ENCODE data around the gene RNF223.
A peak's percentile ranks its signal among the peaks of the same experiment; 100 is the strongest.
"Not testable (repeated sequence)": the region's sequence is repeated elsewhere in the genome, so short reads cannot be mapped to it uniquely, and the experiment has no call there.

Gene RNF223

GRCh38 chr1:1115786-1116700, 41.9 kb upstream of the RNF223 start, which contains the start of gene C1orf159:
C1orf159 (minus strand) TSS chr1:1116089; CDS start chr1:1091543, 24,546 bp downstream.
- Mint-ChIP-seq H3K27ac (peak within 1 kb of the TSS; percentile 74), H3K9me3 (peaks cover 20% of the 10 kb centered on the region), H3K4me1 (ENCODE audit: low read depth) (peaks cover 18% of the 10 kb centered on the region), H3K27me3 (peaks cover 46% of the 10 kb centered on the region), H3K4me3 (peak within 1 kb of the TSS; percentile 80), H3K36me3 (ENCODE audit: low read depth) (peaks cover 26% of the 10 kb centered on the region)
- intact Hi-C loops (cut with micrococcal nuclease) = loop anchor here (2.0 kb wide), 1 partner anchor 115 kb away; no protein-coding TSS in a partner anchor

DNA sequence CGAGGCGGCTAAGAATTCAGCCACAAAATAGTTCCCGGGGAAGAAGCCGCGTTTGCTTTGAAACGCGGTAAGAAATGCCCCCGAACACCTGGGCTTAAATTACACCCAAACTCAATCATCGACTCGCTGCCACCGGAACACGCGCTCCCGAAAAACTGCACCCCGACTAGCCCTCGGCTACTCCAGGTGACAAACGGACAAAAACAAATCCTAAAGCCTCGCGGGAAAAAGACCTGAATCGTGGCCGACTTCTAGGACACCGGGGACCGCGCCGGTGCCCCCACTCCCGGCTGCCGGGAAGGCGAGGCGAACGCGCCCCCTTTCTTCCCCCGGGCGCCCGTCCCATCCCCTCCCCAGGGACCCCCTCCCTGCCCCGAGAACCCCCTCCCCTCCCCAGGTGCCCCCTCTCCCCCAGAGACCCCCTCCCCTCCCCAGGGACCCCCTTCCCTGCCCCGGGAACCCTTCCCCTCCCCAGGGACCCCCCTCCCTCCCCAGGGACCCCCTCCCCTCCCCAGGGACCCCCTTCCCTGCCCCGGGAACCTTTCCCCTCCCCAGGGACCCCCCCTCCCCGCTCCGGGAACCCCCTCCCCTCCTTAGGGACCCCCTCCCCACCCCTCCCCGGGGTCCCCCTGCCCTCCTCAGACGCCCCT, 41.2 kb upstream of the RNF223 start:
- intact Hi-C loops (cut with micrococcal nuclease) = no loop called here
- Mint-ChIP-seq H3K4me1 (ENCODE audit: low read depth) (peaks cover 18% of the 10 kb centered on the region), H3K4me3 (peak overlapping the region; percentile 80), H3K9me3 (peaks cover 20% of the 10 kb centered on the region), H3K27ac (peak overlapping the region; percentile 74), H3K36me3 (ENCODE audit: low read depth) (peaks cover 26% of the 10 kb centered on the region), H3K27me3 (peaks cover 38% of the 10 kb centered on the region)

GRCh38 chr1:1114431-1114830, 40.3 kb upstream of the RNF223 start:
- Mint-ChIP-seq H3K9me3 (peaks cover 20% of the 10 kb centered on the region), H3K27me3 (peaks cover 30% of the 10 kb centered on the region)
- intact Hi-C loops (cut with micrococcal nuclease) = no loop called here

GRCh38 chr1:1112237-1112985, 38.3 kb upstream of the RNF223 start:
- Mint-ChIP-seq H3K9me3 (peaks cover 20% of the 10 kb centered on the region), H3K4me3 (no peak overlapping the region), H3K27ac (no peak overlapping the region), H3K4me1 (ENCODE audit: low read depth) (peaks cover 13% of the 10 kb centered on the region), H3K27me3 (peaks cover 10% of the 10 kb centered on the region), H3K36me3 (ENCODE audit: low read depth) (peaks cover 26% of the 10 kb centered on the region)
- intact Hi-C loops (cut with micrococcal nuclease) = no loop called here

More at GRCh38 chr1:1114431-1114830, 40.3 kb upstream of the RNF223 start:
- Mint-ChIP-seq H3K4me1 (ENCODE audit: low read depth) (peaks cover 18% of the 10 kb centered on the region), H3K36me3 (ENCODE audit: low read depth) (peaks cover 26% of the 10 kb centered on the region), H3K27ac (no peak overlapping the region), H3K4me3 (peak overlapping the region; percentile 71)

GRCh38 chr1:1111516-1112236, 37.6 kb upstream of the RNF223 start:
- intact Hi-C loops (cut with micrococcal nuclease) = no loop called here
- Mint-ChIP-seq H3K27me3 (peaks cover 3% of the 10 kb centered on the region), H3K36me3 (ENCODE audit: low read depth) (peaks cover 26% of the 10 kb centered on the region), H3K4me3 (no peak overlapping the region), H3K27ac (no peak overlapping the region), H3K4me1 (ENCODE audit: low read depth) (peaks cover 8% of the 10 kb centered on the region), H3K9me3 (peaks cover 20% of the 10 kb centered on the region)

DNA sequence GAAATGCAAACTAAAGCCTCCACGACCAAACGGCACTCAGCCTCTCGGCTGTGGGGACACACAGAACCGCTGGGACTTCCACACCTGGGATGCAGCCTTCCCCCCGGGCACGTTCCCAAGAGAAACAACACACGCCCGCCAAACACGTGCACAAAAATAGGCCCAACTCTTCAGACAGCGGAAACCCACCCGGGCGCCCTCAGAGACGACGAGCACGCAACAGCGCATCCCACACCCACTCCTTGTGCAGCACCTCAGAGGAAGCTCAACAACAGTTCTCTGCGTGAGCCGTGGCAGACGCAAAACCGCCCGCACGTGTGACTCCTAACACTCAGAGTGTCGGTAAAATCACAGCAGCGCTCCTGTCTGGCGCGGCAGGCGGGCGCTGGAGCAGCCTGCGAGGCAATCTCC, 36.5 kb upstream of the RNF223 start:
- Mint-ChIP-seq H3K36me3 (ENCODE audit: low read depth) (peaks cover 26% of the 10 kb centered on the region), H3K27ac (no peak overlapping the region), H3K4me3 (no peak overlapping the region), H3K4me1 (ENCODE audit: low read depth) (peaks cover 7% of the 10 kb centered on the region), H3K9me3 (peaks cover 20% of the 10 kb centered on the region), H3K27me3 (peaks cover 3% of the 10 kb centered on the region)
- intact Hi-C loops (cut with micrococcal nuclease) = no loop called here

- peaks cover 26% of the 10 kb centered on the region for H3K36me3 Mint-ChIP-seq (ENCODE audit: low read depth)
- intact Hi-C loops (cut with micrococcal nuclease) = no loop called here
- peaks cover 20% of the 10 kb centered on the region for H3K9me3 Mint-ChIP-seq
- peaks cover 6% of the 10 kb centered on the region for H3K4me1 Mint-ChIP-seq (ENCODE audit: low read depth)
- no peak overlapping the region for H3K27ac Mint-ChIP-seq
- H3K27me3 Mint-ChIP-seq = no peaks in the 10 kb centered on the region
- H3K4me3 Mint-ChIP-seq = no peak overlapping the region
These were observed 35.6 kb upstream of the RNF223 start for GRCh38 chr1:1109743-1110142.

GRCh38 chr1:1106510-1107221, 32.6 kb upstream of the RNF223 start:
- H3K4me3 Mint-ChIP-seq = no peak overlapping the region
- peaks cover 13% of the 10 kb centered on the region for H3K4me1 Mint-ChIP-seq (ENCODE audit: low read depth)
- H3K27ac Mint-ChIP-seq = no peak overlapping the region
- peaks cover 4% of the 10 kb centered on the region for H3K36me3 Mint-ChIP-seq (ENCODE audit: low read depth)
- H3K9me3 Mint-ChIP-seq = no peaks in the 10 kb centered on the region
- H3K27me3 Mint-ChIP-seq = no peaks in the 10 kb centered on the region
- intact Hi-C loops (cut with micrococcal nuclease) = no loop called here

- H3K4me1 Mint-ChIP-seq (ENCODE audit: low read depth) = peaks cover 13% of the 10 kb centered on the region
- H3K4me3 Mint-ChIP-seq; H3K36me3 Mint-ChIP-seq (ENCODE audit: low read depth): not testable (repeated sequence)
These were observed 30.0 kb upstream of the RNF223 start for GRCh38 chr1:1104152-1104551.

DNA sequence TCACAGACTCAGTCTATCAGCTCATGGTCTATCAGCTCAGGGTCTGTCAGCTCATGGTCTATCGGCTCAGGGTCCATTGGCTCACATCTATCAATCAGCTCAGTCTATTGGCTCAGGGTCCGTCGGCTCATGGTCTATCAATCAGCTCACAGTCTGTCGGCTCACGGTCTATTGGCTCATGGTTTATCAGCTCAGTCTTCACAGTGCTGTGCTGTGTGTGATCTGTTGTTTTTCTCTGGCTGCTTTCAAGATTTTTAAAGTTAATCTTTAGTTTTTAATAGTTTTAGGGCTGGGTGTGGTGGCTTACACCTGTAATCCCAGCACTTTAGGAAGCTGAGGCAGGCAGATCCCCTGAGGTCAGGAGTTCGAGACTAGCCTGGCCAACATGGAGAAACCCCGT, 27.4 kb upstream of the RNF223 start:
- Mint-ChIP-seq H3K4me3 (no peak overlapping the region), H3K27me3 (peaks cover 2% of the 10 kb centered on the region), H3K27ac (no peak overlapping the region), H3K4me1 (ENCODE audit: low read depth) (peaks cover 13% of the 10 kb centered on the region), H3K9me3 (peaks cover 12% of the 10 kb centered on the region), H3K36me3 (ENCODE audit: low read depth) (no peaks in the 10 kb centered on the region)
- intact Hi-C loops (cut with micrococcal nuclease) = no loop called here

More at GRCh38 chr1:1104152-1104551, 30.0 kb upstream of the RNF223 start:
- intact Hi-C loops (cut with micrococcal nuclease); H3K27ac Mint-ChIP-seq; H3K27me3 Mint-ChIP-seq: not testable (repeated sequence)
- H3K9me3 Mint-ChIP-seq = peaks cover 12% of the 10 kb centered on the region

- Mint-ChIP-seq H3K27ac (no peak overlapping the region), H3K36me3 (ENCODE audit: low read depth) (no peaks in the 10 kb centered on the region), H3K4me3 (no peak overlapping the region), H3K4me1 (ENCODE audit: low read depth) (peaks cover 13% of the 10 kb centered on the region), H3K9me3 (peaks cover 12% of the 10 kb centered on the region), H3K27me3 (peaks cover 2% of the 10 kb centered on the region)
- intact Hi-C loops (cut with micrococcal nuclease) = no loop called here
These were observed 26.2 kb upstream of the RNF223 start for GRCh38 chr1:1100296-1100695.

DNA sequence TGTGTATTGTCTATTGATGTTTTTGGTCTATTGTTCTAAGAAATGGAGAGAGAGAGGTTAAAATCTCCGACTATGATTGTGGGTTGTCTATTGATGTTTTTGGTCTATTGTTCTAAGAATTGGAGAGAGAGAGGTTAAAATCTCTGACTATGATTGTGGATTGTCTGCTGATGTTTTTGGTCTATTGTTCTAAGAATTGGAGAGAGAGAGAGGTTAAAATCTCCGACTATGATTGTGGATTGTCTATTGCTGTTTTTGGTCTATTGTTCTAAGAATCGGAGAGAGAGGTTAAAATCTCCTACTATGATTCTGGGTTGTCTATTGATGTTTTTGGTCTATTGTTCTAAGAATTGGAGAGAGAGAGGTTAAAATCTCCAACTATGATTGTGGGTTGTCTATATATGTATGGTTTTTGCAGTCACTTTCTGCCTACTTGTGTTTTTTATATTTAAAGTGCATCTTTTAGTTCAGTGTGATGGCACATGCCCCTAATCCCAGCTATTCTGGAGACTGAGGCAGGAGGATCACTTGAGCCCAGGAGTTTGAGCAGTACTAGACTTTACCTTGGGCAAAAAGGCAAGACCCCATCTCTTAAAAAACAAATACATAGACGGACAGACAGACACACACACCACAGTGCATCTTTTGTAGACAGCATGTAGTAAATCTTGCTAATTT, 25.5 kb upstream of the RNF223 start:
- intact Hi-C loops (cut with micrococcal nuclease) = no loop called here
- Mint-ChIP-seq H3K36me3 (ENCODE audit: low read depth) (no peaks in the 10 kb centered on the region), H3K27ac (no peak overlapping the region), H3K4me1 (ENCODE audit: low read depth) (peaks cover 9% of the 10 kb centered on the region), H3K9me3 (peaks cover 12% of the 10 kb centered on the region), H3K27me3 (peaks cover 2% of the 10 kb centered on the region), H3K4me3 (no peak overlapping the region)

All from dendritic cell treated with granulocyte-macrophage colony-stimulating factor and Interleukin-4, amounts not matched to agents 40 ng/mL and 50 ng/mL, for 4 days (primary cell).